Stimulated activated CD4-positive, alpha-beta T cell treated with anti-CD3 and anti-CD28 coated beads, Interleukin-4, amount 100 ng/mL, for 4 hours (primary cell): ENCODE measurements around the gene IVD.

Experiments
- DNase-seq, 2 experiments: peaks; one replicate each; pipeline ENCODE4 v3.0.0-alpha.2; 2020

The IVD gene

DNA sequence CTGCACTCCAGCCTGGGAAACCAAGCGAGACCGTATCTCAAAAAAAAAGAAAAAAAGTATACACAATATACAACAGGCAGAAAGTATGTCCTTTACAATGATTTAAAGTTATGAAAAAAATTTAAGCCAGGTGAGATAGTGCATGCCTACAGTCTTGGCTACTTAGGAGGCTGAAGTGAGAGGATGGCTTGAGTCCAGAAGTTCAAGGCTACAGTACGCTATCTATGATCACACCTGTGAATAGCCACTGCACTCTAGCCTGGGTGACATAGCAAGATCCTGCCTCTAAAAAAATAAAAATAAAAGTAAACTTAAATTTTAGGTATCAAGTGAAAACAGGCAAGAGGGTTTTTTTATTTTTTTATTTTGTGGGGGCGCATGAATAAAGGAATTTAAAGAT lies 26.2 kb upstream of the IVD start:
- no peak for DNase-seq

DNA sequence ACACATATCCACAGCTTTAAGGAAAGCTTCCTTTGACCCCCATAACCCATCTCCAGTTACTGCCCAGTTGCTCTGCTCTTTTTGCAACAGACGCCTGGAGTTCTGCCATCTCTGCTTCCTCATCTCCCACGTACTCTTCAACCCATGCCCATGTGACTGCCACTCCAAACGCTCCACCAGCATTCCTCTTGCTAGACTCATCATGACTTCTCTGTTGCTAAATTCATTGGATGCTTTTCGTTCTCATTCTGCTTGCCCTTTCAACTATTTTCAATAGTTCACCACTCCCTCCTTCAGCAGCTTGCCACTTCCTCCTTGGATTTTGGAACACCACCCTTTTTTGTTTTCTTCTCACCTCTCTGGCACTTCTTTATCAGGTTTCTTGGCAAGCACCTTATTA lies 25.7 kb upstream of the IVD start:
- DNase-seq: no peak

DNA sequence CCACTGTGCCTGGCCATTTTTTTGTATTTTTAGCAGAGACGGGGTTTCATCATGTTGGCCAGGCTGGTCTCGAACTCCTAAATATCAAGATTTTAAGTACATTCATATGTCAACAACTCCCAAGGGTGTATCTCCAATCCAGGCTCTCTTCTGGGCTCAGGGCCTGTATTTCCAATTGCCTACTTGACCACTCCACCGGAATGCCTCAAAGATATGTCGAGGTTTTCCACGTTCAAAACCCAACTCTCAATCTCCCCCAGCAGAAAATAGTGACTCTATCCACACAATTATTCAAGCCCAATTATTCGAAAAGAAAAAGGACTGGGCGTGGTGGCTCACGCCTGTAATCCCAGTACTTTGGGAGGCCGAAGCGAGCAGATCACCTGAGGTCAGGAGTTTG lies 25.0 kb upstream of the IVD start:
- no peak for DNase-seq

DNA sequence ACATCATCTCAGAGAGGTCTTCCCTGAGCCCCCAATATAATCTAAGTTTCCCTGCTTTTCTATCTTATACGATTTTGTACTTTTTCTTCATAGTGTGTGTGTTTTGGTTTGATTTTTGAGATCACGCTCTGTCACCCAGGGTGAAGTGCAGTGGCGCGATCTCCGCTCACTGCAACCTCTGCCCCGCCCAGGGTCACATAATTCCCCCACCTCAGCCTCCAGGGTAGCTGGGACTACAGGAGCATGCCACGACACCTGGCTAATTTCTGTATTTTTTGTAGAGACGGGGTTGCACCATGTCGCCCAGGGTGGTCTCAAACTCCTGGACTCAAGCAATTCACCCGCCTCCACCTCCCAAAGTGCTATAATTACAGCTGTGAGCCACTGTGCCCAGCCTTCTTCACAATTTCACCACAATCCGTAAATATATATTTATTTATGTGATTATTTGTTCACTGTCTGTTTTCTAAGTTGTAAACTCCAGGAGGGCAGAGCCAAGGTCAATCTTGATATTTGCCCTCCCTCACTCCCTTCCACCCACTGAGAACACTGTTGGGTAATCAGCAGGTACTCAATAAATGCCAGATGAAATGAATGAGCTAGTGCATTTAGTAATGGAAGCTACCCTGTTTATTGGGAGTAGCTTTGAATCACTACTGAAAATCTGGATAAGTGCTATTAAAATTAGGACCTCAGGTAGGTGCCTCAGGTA lies 23.6 kb upstream of the IVD start:
- no peak for DNase-seq

DNA sequence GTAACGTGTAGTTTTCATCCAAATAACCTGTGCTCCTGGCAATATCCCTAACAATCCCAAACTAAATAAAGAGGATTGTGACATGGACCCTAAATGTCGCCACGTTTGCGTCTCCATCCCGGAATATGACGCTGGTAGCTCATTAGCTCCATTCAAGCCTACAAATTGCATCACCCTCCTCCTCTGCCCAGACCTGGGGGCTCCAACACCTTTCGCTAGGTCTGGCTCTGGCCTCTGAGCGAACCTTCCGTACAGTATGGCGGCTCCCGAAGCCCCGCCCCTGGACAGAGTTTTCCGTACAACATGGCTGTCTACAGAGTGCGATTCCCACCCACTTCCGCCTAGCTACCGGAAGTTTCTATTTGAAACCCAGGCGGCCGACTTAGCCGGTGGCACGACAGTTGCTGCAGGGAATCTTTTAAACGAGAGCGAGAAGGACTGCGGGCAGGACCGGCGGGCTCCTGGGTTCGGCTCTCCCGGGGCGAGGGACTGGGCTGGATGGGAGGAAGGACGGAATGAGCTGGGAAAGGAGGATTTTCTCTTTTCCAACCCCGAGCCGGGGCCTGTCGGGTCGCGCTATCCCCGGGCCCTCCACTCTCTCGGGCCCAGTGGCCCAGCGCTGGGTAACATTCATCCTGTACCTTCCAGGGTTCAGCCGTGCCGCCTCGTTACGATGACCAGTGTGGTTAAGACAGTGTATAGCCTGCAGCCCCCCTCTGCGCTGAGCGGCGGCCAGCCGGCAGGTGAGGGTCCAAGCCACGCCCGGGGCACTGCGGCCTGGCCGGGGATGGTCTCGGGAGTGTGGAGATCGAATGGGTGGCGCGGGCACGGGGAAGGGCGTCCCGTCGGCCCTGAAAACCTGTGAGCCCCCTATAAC lies 22.8 kb upstream of the IVD start, which contains the start of gene KNSTRN:
TSS of gene KNSTRN (plus strand) at position 142 of the 877 bp plus-strand sequence. CDS start at position 257, 115 bp downstream.
- peak; percentile 88 to 91 for DNase-seq

DNA sequence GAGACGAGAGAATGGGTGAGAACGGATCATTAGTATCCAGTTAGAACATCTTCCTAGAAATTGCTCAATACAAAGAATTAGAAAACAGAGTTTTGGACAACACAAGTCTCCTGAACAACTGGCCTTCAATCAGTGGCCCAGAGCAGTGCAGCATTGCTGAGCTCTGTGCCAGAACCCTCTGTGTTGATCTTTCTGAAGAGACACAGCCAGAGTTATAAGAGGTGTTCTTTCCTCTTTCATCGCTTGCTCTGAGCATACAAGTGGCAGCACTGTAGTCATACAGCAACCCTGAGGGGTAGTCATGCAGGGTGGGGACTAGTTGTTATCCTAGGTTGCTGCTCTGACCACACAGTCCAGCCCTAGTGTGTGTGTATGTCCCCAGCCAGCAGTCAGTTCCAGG lies 19.1 kb upstream of the IVD start:
- no peak for DNase-seq

DNA sequence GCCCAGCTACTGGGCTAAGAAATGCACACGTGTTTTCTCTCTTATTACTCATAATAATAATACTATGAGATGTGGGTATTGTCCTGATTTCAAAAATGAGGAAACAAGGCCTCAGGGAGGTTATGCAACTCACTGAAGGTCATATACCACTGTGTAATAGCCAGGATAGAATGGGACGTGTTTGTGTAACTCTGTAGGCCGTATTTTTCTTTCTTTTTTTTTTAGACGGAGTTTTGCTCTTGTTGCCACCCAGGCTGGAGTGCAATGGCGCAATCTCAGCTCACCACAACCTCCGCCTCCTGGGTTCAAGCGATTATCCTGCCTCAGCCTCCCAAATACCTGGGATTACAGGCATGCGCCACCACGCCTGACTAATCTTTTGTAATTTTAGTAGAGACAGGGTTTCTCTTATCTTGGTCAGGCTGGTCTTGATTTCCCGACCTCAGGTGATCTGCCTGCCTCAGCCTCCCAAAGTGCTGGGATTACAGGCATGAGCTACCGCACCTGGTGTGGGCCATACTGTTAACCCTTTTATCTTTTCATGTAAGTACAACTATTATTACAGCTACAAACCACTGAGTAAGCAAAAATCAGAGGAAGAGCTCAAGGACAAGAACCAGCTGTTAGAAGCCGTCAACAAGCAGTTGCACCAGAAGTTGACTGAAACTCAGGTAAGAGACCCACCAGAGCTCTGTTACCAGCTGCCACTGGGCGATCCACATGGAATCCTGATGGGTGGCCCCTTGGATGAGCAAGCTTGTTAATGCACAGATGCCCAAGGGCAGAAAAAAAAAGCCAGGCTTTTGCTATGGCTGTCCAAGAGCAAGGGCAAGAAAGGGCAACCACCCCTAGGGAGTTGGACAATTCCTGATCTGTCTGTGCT lies 16.4 kb upstream of the IVD start:
- no peak for DNase-seq

DNA sequence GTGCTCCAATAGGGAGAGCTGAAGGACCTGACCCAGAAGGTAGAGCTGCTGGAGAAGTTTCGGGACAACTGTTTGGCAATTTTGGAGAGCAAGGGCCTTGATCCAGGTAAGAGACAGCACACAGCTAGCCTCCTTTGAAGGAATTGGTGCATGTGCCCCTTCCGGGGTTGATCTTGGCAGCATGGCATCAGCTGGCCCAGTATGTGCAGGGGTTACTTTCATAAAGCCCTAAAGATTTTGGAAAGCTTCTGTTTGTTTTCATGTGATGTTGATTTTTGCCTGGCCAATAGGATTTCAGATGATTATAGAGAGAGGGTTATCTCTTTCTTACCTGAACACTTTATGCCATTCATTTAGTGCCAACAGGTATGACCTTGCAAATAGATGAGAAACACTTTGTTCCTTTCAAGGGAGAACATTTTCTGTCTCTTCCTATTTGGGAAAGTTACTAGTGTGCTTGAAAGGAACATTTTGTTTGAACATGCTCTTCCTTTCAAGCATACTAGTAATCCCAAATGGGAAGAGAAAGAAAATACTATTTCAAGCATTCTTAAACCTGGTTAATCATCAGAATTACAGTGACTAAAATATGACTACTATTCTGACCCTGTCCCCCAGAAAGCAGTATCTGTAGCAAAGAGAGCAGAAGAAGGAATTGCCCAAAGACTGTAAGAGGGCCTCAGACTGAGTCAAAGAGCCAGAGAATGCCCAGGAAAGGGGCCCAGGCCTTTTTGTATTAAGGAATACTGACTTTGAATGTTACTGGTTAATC lies 15.6 kb upstream of the IVD start:
- DNase-seq: no peak

DNA sequence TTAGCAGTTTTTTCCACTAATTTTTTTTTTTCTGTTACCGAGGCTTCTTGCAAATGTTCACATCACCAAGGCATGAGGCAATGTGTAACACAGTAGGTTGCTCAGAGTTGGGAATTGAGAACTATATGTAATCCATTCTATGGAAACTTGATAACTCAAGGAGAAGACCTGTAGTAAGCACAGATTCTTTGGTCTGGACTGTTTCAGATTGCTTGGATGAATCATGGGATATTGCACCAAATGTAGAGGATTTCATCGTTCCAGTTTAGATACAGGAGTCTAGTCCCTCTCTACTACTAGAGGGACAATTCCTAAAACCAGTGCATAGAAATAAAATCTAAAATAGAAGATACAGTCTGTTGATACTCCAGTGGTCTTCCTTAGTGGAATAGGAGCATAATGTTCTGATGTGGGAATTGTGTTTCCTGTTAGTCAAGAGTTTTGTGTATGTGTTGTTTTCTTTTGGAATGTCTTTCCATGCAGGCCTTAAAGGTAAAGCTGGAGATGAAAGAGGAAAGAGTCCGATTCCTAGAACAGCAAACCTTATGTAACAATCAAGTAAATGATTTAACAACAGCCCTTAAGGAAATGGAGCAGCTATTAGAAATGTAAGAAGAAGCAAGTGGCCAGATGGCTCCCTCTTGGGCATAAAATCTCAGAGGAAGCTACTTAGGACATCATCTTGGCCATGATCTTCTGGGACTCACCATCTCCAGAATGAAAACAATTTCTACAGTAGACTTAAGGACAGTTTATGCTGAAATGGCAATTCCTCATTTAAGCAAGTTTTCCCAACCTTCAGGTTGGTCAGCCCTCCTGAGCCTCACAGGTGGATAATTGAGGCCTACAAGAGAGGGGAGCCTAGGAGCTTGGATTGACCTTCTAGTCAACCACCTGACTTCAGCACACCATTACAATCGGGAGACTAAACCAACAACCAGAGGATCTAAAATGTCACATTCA lies 12.3 kb upstream of the IVD start:
- no peak for DNase-seq

DNA sequence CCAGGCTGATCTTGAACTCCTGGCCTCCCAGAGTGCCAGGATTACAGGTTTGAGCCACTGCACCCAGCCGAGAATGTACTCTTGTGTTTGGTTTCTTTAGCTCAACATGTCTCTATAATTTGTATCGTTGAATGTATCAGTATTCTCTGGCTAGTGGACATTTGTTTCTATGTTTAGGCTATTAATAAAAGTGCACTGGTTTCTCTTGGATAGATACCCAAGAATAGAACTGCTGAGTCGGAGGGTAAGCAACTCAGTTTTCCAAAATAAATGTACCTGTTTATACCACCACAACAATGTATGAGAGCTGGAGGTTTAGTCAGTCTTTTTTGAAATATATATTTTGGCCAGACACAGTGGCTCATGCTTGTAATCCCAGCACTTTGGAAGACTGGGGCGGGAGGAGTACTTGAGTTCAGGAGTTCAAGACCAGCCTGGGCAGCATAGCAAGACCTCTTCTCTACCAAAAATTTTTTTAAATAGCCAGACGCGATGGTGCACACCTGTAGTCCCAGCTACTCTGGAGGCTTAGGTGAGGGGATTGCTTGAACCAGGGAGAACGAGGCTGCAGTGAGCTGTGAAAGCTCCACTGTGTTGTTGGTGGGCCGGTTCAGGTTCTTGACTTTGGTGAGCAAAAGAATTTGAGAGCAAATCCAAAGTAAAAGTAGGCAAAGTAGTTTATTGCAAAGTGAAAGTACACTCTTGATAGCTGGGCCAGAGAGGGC lies 7.7 kb upstream of the IVD start:
- no peak for DNase-seq

DNA sequence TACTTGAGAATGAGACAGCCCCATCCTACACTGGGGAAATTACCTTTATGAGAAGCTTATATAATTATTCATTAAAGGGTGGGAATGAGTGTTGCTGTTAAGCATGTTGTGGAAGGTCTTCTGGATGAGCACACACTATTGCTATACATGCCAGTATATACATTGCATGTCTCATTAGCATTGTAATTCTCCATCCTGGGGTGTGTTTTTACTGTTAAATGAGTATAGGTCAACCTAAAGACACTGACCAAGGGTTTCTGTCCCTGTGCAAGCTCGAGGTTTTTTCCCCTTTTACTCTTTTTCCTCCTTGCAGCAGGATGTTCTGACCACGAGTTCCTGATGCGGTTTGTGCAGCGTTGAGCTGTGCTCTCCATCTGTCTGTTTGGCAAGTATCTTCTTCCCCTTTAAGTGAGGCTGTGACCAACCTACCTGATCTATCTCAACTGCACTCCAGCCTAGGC lies 7.2 kb upstream of the IVD start:
- DNase-seq: no peak

DNA sequence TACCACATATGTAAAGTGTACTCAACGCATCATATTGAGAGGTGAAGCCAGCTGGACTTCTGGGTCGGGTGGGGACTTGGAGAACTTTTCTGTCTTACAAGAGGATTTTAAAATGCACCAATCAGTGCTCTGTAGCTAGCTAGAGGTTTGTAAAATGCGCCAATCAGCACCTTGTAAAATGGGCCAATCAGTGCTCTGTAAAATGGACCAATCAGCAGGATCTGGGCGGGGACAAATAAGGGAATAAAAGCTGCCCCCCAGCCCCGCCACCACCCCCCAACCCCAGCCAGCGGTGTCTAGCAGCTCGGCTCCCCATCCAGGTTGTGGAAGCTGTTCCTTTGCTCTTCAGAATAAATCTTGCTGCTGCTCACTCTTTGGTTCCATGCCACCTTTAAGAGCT lies 6.2 kb upstream of the IVD start:
- no peak for DNase-seq

DNA sequence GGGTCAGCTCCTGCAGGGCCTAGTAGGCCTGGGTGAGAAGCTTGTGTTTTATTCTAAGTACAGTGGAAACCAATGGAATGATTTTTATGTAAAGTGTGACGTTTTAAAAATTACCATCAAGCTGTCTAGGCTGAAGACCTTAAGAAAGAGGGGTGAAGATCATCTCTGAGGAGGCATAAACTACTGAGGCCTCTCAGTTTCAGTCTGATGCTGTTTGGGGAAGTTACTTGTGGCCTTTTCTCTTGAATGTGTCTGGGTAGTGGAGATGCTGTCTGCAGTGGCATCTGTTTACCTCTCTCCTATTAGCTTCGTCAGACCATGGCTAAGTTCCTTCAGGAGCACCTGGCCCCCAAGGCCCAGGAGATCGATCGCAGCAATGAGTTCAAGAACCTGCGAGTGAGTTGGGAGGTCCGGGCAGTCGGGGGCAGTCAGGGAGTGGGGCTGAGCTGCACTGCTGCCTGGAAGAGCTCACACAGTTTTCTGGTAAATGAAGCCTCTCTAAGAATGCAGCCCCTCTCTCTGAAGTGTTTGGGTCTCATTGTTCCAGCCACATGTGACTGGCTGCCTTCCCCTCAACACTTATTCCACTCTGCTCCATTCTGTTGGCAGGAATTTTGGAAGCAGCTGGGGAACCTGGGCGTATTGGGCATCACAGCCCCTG lies 1.9 kb downstream of the IVD start:
- DNase-seq: no peak

DNA sequence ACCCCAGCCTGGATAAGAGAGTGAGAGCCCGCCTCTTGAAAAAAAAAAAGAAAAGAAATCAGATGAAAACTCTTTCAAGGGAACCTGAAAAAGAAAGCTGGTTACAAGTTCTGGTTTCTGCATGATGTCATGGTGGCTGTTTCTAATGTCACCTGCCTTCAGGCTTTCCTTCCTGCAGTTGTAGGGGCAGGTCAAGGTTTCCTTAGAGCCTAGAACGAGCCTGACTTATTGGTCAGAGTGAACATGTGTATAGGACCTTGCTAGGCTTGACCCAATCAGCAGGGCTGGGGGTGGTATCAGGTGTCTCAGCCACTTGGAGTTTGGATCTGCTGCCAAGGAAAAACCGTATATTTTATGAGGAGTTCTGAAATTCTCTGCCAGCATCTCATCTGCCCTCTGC lies 3.8 kb downstream of the IVD start:
- no peak for DNase-seq

DNA sequence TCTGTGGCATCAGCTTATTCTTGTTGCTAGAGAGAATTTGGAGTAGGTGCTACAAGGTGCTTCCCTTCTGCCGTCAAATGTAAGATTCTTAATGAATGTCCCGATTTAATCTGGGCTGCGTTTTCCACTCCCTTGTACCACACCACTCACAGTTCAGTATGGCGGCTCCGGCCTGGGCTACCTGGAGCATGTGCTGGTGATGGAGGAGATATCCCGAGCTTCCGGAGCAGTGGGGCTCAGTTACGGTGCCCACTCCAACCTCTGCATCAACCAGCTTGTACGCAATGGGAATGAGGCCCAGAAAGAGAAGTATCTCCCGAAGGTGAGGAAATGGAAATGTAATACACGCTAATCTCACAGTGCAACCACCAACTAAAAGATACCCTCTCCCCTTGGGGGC lies 4.9 kb downstream of the IVD start:
- DNase-seq: no peak

DNA sequence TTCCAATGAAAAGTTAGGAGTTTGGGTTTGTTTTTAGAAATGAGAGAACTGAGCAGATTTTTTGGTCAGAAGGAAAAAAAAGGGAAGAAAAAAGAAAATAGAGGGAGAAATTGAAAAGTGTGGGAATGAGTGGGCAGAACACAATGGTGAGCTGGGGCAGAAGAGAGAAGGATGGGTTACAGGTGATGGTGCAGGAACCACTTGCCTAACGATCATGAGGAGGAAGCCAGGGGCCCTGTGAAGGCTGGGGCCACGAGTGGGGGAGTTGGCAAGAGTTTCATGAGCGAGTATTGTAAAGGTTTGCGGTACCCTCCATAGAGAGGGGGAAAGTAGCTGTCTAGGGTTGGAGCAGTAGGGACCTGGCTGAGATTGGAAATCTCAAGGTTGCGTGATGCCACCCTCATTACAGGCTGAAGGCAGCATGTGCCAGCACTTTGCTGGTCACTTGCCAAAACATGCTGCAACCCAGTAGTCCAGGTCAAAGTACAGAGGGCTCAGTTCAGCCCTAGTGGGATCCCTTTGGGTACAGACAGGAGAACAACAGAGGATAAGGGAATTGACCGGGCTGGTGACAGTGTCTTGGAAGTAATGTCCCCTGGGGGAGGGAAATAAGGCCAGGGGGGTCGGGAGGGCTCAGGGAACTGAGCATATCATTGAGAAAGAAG lies 6.6 kb downstream of the IVD start:
- no peak for DNase-seq

DNA sequence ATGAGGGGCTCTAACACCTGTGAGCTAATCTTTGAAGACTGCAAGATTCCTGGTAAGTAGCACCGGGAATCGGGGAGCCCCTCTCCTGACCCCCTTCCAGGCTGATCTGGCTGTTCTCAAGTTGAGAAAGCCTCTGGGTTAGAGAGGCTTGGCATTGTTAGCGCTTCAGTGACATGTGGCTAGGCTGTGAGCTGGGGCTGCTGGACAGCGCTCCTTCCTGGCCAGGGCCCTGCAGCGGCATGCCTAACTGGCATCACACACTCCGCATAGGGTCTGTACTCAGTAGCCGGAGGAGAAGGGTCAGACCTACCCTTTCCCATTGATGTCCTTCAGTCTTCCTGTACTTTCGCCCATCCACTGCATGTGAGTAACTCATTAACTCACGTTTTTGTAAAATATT lies 7.4 kb downstream of the IVD start:
- no peak for DNase-seq

DNA sequence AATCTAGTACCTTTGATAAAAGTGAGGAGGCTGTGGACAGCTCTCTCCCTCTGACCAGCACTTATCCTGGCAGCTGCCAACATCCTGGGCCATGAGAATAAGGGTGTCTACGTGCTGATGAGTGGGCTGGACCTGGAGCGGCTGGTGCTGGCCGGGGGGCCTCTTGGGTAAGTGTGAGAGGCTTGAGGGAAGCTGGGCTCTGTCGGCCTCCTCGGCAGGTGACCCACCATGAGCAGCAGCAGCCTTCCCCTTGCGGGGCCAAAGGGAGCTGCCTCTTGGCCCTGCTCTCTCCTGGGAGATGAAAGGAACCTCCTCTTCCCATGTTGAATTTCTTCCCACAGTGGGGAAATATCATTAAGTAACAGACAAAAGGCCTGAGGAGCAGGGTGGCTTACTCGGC lies 9.2 kb downstream of the IVD start:
- DNase-seq: no peak

DNA sequence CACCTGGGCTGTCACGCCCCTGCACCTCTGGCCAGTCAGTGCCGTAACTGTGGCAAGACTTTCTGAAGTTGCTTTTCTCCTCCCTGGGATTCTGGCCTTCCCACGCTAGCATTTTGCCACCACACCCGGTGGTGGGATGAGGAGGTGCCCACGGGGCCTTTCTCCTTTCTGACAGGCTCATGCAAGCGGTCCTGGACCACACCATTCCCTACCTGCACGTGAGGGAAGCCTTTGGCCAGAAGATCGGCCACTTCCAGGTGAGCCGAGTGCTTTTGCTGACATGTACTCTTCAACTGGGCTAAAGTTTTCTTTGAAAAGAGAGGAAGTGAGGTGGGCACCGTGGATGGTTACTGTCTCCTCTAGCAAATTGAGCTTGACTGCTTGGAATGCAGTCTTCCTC lies 9.6 kb downstream of the IVD start:
- no peak for DNase-seq
